DND-41 (cell line): ENCODE measurements around the gene FAM20C.

Source experiments
- ATAC-seq: fragments of 200-7000 bp; cut with Tn5 transposase; 3 replicates; pipeline ENCODE4 v1.9.1; 2021; ENCODE audit warnings: low read depth; ENCODE audit not compliant: insufficient read depth
- DNase-seq: peaks from one replicate; pipeline ENCODE4 v3.0.0-alpha.2; 2020
- H2AFZ ChIP-seq: 2 replicates; pipeline ENCODE4 v1.6.0; 2012; ENCODE audit warnings: low read depth, low read length
- H3K27ac ChIP-seq: 2 replicates; pipeline ENCODE4 v1.5.1; 2012; ENCODE audit warnings: low read length, inconsistent platforms
- H3K27me3 ChIP-seq: fragments of 200-600 bp; sonication (generic); 2 replicates; pipeline ENCODE4 v1.6.0; 2012; ENCODE audit warnings: low read length, mild to moderate bottlenecking, inconsistent platforms; ENCODE audit not compliant: insufficient read depth, poor library complexity
- H3K36me3 ChIP-seq: 2 replicates; pipeline ENCODE4 v1.5.1; 2012; ENCODE audit warnings: low read length, inconsistent platforms; ENCODE audit not compliant: insufficient read depth
- H3K4me1 ChIP-seq: 2 replicates; pipeline ENCODE4 v1.5.1; 2012; ENCODE audit warnings: mild to moderate bottlenecking, low read length; ENCODE audit not compliant: insufficient read depth
- H3K4me2 ChIP-seq: 2 replicates; pipeline ENCODE4 v1.6.0; 2012; ENCODE audit warnings: mild to moderate bottlenecking, moderate library complexity, low read length, inconsistent platforms; ENCODE audit not compliant: insufficient read depth
- H3K4me3 ChIP-seq, 2 experiments: fragments of 200-600 bp in 1 of 2; shearing (Covaris generic) in 1 of 2; 2 replicates each; pipeline ENCODE4 v1.5.1; 2012 to 2016; ENCODE audit warnings: inconsistent platforms in 2 of 2, low read length in 2 of 2, mild to moderate bottlenecking in 2 of 2, low read depth in 1 of 2, moderate library complexity in 1 of 2
- H3K79me2 ChIP-seq: 2 replicates; pipeline ENCODE4 v1.6.0; 2012; ENCODE audit warnings: low read length, inconsistent platforms; ENCODE audit not compliant: insufficient read depth
- H3K9ac ChIP-seq: 2 replicates; pipeline ENCODE4 v1.6.0; 2012; ENCODE audit warnings: low read depth, mild to moderate bottlenecking, inconsistent platforms, low read length, moderate library complexity
- H3K9me3 ChIP-seq: 2 replicates; pipeline ENCODE4 v1.5.1; 2012; ENCODE audit warnings: low read length, moderate library complexity, mild to moderate bottlenecking, inconsistent platforms; ENCODE audit not compliant: insufficient read depth, severe bottlenecking
- H4K20me1 ChIP-seq: 2 replicates; pipeline ENCODE4 v1.6.0; 2012; ENCODE audit warnings: low read length; ENCODE audit not compliant: insufficient read depth
- EZH2 ChIP-seq: IDR thresholded peaks from 3 replicates; pipeline ENCODE4 v1.6.1; 2012; ENCODE audit warnings: borderline replicate concordance, low read depth, mild to moderate bottlenecking, moderate library complexity, low read length, inconsistent platforms; ENCODE audit not compliant: severe bottlenecking
- TF ChIP-seq, protein P1 (sequence below): IDR thresholded peaks from 2 replicates; pipeline ENCODE4 v1.5.1; 2012; ENCODE audit warnings: borderline replicate concordance, low read length, moderate library complexity, mild to moderate bottlenecking; ENCODE audit not compliant: poor library complexity, severe bottlenecking; ENCODE audit errors: extremely low read depth

Gene FAM20C

DNA sequence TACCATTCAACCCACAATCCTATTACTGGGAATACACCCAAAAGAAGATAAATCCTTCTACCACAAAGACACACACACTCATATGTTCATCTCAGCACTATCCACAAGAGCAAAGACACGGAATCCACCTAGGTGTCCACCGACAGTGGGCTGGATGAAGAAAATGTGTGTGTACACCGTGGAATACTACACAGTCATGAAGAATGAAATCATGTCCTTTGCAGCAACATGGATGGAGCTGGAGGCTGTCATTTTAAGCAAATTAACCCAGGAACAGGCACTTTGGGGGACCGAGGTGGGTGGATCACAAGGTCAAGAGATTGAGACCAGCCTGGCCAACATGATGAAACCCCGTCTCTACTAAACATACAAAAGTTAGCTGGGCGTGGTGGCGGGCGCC, 89.3 kb downstream of the FAM20C start:
- no peak for ATAC-seq
- no peak overlapping the region for H3K9ac ChIP-seq
- no peaks in the 10 kb centered on the region for H3K79me2 ChIP-seq
- no peaks in the 10 kb centered on the region for H4K20me1 ChIP-seq
- H3K4me2 ChIP-seq, result no peak overlapping the region
- no peaks in the 10 kb centered on the region for H3K4me1 ChIP-seq
- no peak overlapping the region for H3K4me3 ChIP-seq
- H3K9me3 ChIP-seq, result peaks cover 4% of the 10 kb centered on the region
- H3K27ac ChIP-seq, result no peak overlapping the region
- DNase-seq, result no peak
- no peak overlapping the region for H2AFZ ChIP-seq
- H3K27me3 ChIP-seq, result no peaks in the 10 kb centered on the region
- H3K36me3 ChIP-seq, result no peaks in the 10 kb centered on the region
- TF ChIP-seq EZH2, result no peak
- TF ChIP-seq, protein P1, sequence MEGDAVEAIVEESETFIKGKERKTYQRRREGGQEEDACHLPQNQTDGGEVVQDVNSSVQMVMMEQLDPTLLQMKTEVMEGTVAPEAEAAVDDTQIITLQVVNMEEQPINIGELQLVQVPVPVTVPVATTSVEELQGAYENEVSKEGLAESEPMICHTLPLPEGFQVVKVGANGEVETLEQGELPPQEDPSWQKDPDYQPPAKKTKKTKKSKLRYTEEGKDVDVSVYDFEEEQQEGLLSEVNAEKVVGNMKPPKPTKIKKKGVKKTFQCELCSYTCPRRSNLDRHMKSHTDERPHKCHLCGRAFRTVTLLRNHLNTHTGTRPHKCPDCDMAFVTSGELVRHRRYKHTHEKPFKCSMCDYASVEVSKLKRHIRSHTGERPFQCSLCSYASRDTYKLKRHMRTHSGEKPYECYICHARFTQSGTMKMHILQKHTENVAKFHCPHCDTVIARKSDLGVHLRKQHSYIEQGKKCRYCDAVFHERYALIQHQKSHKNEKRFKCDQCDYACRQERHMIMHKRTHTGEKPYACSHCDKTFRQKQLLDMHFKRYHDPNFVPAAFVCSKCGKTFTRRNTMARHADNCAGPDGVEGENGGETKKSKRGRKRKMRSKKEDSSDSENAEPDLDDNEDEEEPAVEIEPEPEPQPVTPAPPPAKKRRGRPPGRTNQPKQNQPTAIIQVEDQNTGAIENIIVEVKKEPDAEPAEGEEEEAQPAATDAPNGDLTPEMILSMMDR, result no peak

DNA sequence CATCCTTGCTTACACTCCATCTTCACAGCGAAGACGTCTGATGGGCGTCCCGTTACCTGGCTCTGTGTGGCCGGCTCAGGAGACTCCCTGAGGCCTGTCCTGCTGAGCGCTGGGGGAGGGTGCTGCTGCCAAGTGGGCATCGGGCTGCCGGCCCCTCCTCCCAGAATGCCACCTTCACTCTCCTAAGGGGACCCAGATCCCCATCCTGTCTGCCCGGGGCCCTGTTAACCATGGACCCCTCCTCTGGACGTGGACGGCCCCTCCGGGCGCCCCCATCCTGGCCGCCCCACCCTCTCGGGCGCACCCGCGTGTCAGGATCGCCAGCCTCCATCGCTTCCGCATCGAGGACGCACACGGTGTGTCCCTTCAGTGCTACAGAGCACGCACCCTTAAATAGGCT, 90.2 kb downstream of the FAM20C start:
- H4K20me1 ChIP-seq, result no peaks in the 10 kb centered on the region
- H3K27me3 ChIP-seq, result no peaks in the 10 kb centered on the region
- no peak overlapping the region for H3K27ac ChIP-seq
- no peaks in the 10 kb centered on the region for H3K9me3 ChIP-seq
- no peaks in the 10 kb centered on the region for H3K79me2 ChIP-seq
- H3K9ac ChIP-seq, result no peak overlapping the region
- H3K4me1 ChIP-seq, result no peaks in the 10 kb centered on the region
- no peak overlapping the region for H2AFZ ChIP-seq
- H3K4me2 ChIP-seq, result no peak overlapping the region
- TF ChIP-seq, protein P1, result no peak
- TF ChIP-seq EZH2, result no peak
- H3K4me3 ChIP-seq, result no peak overlapping the region
- ATAC-seq (no peak), DNase-seq (no peak)
- no peaks in the 10 kb centered on the region for H3K36me3 ChIP-seq

DNA sequence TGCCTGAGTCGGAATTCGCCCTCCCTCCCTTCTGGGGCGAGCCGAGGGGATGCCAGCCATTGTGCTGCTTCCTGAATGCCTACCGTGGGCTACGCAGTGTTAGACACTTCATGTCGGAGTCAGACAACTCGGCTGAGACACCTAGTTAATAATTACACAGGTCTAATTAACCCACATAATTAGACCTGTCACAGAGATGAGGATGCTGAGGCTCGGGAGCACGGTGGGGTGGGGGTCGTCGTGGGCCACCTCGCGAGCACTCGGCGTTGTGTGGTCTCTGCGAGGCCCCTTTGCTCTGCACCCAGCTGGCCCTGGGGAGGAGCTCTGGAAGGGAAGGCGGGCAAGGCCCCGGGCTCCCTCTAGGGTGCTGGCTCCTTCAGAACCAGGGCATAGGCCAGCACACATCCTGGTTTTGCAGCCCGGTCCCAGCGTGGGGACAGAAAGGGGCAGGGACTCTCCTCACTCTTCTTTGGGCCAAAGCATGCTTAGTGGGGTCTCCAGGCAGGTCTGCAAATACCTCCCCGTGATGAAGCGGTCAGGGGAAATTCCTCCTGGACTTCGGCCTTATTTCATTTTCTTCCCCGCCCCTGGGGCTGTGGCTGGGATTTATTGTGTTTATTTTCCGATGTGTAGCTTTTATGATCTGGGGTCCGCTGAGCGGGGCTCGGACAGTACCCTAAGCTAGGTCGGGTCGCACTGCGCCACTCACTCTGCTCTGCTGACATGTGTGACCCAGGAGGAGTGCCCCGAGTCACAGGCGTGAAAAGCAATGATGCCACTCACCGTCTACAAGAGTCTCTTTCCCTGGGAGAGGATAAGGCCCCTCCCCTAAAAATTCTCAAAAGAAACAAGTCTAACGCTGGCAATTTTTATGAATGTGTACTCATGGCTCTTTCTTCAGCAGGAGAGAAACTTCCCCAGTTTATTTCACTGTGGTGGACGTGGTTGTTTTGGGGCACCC, 92.7 kb downstream of the FAM20C start:
- H3K4me3 ChIP-seq, result no peak overlapping the region
- DNase-seq (no peak), ATAC-seq (no peak)
- no peaks in the 10 kb centered on the region for H3K79me2 ChIP-seq
- H3K9ac ChIP-seq, result no peak overlapping the region
- H2AFZ ChIP-seq, result no peak overlapping the region
- H3K4me1 ChIP-seq, result no peaks in the 10 kb centered on the region
- no peak overlapping the region for H3K27ac ChIP-seq
- no peak overlapping the region for H3K4me2 ChIP-seq
- no peaks in the 10 kb centered on the region for H3K36me3 ChIP-seq
- no peaks in the 10 kb centered on the region for H3K27me3 ChIP-seq
- H4K20me1 ChIP-seq, result no peaks in the 10 kb centered on the region
- H3K9me3 ChIP-seq, result no peaks in the 10 kb centered on the region
- TF ChIP-seq, protein P1, result no peak
- TF ChIP-seq EZH2, result no peak
